Activated T-cell treated with anti-CD3 and anti-CD28 coated beads, Interleukin-2, amount 50 U/mL, for 1 hour (primary cell): ENCODE data around the gene JARID2.

Experiments used
- DNase-seq: peaks from one replicate; pipeline ENCODE4 v3.0.0-alpha.2; 2020

The JARID2 gene

GRCh38 chr6:15500901-15501825 is 255.3 kb downstream of the JARID2 start:
- no peak for DNase-seq

GRCh38 chr6:15501826-15502445 is 256.1 kb downstream of the JARID2 start:
- DNase-seq, result no peak

- DNase-seq, result no peak
Observed at GRCh38 chr6:15502446-15503345, 256.8 kb downstream of the JARID2 start.

- no peak for DNase-seq
Observed at GRCh38 chr6:15503346-15503680, 257.4 kb downstream of the JARID2 start.

- DNase-seq, result no peak
Observed at GRCh38 chr6:15504040-15504495, 258.2 kb downstream of the JARID2 start.

- no peak for DNase-seq
Observed at GRCh38 chr6:15504581-15505350, 258.9 kb downstream of the JARID2 start.

- no peak for DNase-seq
Observed at GRCh38 chr6:15505463-15505918, 259.6 kb downstream of the JARID2 start.

- DNase-seq, result no peak
Observed at GRCh38 chr6:15506066-15506465, 260.2 kb downstream of the JARID2 start.

- no peak for DNase-seq
Observed at GRCh38 chr6:15507221-15507620, 261.4 kb downstream of the JARID2 start.

- no peak for DNase-seq
Observed at GRCh38 chr6:15507746-15508145, 261.9 kb downstream of the JARID2 start.

- no peak for DNase-seq
Observed at GRCh38 chr6:15508441-15508871, 262.6 kb downstream of the JARID2 start.

GRCh38 chr6:15508931-15509330 is 263.1 kb downstream of the JARID2 start:
- DNase-seq, result no peak

- no peak for DNase-seq
Observed at GRCh38 chr6:15509335-15509933, 263.6 kb downstream of the JARID2 start.

GRCh38 chr6:15510121-15510520 is 264.3 kb downstream of the JARID2 start:
- DNase-seq, result no peak

GRCh38 chr6:15510536-15511247 is 264.8 kb downstream of the JARID2 start:
- DNase-seq, result no peak

GRCh38 chr6:15511248-15512125 is 265.6 kb downstream of the JARID2 start:
- no peak for DNase-seq

GRCh38 chr6:15512126-15512525 is 266.3 kb downstream of the JARID2 start:
- DNase-seq, result no peak

- no peak for DNase-seq
Observed at GRCh38 chr6:15512721-15513120, 266.9 kb downstream of the JARID2 start.

GRCh38 chr6:15513131-15513771 is 267.4 kb downstream of the JARID2 start:
- DNase-seq, result no peak
